ENCODE data around the gene TMEM242.

The TMEM242 gene

DNA sequence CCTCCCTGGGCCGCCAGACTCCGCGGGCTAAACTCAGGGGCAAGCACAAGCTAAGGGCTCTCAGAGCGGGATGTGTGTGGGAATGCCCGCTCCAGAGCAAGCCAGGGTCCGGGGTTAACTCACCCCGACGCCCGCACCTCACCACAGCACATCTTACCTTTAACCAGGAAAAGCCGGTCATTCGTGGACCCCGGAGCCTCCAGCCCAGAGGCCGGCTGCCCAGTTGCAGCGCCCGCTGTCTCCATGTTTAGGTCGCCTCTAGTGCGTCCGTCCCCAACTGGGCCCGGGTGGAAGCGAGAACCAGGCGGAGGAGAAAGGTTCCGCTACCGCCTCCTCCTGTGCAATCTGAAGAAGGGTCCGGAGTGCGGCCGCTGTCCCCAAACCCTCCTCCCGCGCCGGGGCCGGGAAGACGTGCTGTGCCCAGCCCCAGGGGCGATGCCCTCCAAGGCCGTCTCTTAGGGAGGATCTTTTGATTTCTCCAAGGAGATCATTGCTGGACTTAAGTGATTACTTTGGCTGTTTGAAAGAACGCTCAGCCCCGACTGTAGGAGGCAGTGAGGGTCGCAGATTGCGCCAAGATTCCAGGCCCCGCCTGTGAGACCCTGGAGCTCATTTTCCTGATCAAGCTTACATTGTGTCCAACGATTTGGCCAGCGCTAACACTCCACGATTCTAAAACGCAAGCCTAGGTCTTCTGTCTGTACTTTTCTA, at the start of gene TMEM242:
Gene TMEM242, minus strand, starts transcription at position 265 of the 711 bp plus-strand sequence. Its CDS starts 20 bp downstream, at position 245.
- TF ChIP-seq Cebpa-rat (IDR thresholded peaks at IDR 0.05) = no peak
- Histone ChIP-seq H3K4me1 (peaks cover 18% of the 10 kb centered on the region), H3K36me3 (peaks cover 13% of the 10 kb centered on the region), H3K4me3 (peak within 1 kb of the TSS; percentile 73), H3K4me2 (peak within 1 kb of the TSS; percentile 91), H4K20me1 (no peaks in the 10 kb centered on the region), H3K27me3 (no peaks in the 10 kb centered on the region), H3K9me3 (no peaks in the 10 kb centered on the region), H3K9ac (peak within 1 kb of the TSS; percentile 80), H3K27ac (peak within 1 kb of the TSS; percentile 70)

DNA sequence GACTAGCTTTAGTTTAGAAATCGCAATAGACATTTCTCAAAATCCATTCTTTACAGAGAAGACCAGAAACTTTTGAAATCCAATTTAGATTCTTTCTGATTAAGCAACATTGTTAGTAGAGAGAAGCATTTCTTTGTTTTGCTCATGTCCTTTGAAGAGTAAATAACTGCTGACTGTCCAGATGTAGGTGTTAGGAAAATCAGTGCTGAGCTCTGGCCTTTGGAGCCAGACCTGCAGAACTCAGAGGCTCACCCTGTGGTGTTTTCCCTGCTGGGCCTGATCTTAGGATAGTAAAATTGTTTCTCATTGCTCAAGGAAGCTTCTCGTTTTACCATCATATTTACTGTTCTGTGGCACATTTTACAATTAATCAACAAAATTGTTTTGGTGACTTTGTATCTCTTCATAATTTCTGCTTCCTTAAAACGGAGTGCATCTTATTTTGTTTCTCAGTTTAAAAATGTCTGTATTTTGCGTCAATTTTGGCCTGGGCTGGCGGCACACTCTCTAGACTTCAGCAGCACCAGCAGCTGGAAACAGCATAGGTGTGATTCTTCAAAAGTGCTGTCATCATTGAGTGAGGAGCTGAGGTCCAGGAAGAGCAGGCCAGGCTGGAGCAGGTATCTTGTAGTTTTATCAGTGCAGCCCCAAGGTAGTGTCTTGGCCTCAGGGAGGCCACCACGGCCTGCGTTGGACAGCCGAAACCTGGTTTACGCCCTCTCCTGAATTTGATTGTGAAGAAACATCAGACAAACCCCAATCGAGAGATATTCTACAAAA, 49.4 kb upstream of the TMEM242 start:
- Histone ChIP-seq H3K36me3 (no peaks in the 10 kb centered on the region), H3K9ac (no peak overlapping the region)
- no peak for TF ChIP-seq Cebpa-rat (IDR thresholded peaks at IDR 0.05)

DNA sequence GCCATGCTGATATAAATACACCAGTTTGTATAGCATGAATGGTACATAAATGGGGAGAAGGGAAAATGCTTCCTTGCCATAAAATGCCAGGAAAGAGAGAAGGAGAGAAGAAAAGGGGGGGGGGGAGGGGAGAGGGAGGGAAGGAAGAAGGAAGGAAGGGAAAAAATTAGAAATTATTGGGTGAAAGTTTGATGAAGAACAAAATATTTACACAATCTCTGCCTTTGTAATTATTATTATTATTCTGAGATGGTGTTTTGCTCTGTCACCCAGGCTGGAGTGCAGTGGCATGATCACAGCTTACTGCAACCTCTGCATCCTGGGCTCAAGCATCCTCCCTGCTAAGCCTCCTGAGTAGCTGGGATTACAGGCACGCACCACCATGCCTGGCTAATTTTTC, 47.4 kb upstream of the TMEM242 start:
- 0 out of 2 replicates have a peak, but pooled peaks cover 8% of the 10 kb centered on the region for H3K27me3 ChIP-seq
- no peak overlapping the region for H3K9ac ChIP-seq
- no peak overlapping the region for H3K27ac ChIP-seq
- peaks cover 15% of the 10 kb centered on the region; the same call in 1 of the 2 replicates for H4K20me1 ChIP-seq
- H3K4me1 ChIP-seq = peaks cover 22% of the 10 kb centered on the region
- no peaks in the 10 kb centered on the region for H3K36me3 ChIP-seq
- H3K9me3 ChIP-seq = no peaks in the 10 kb centered on the region
- peak overlapping the region; percentile 82; the same call in 1 of the 2 replicates for H3K4me2 ChIP-seq
- no peak for TF ChIP-seq Cebpa-rat (IDR thresholded peaks at IDR 0.05)
- H3K4me3 ChIP-seq = no peak overlapping the region

More for the DNA sequence above, 49.4 kb upstream of the TMEM242 start:
- no peak overlapping the region for H3K27ac ChIP-seq
- H3K27me3 ChIP-seq = 0 out of 2 replicates have a peak, but pooled peaks cover 8% of the 10 kb centered on the region
- no peak overlapping the region for H3K4me3 ChIP-seq
- H4K20me1 ChIP-seq = peaks cover 15% of the 10 kb centered on the region; the same call in 1 of the 2 replicates
- H3K9me3 ChIP-seq = no peaks in the 10 kb centered on the region
- H3K4me1 ChIP-seq = peaks cover 30% of the 10 kb centered on the region
- H3K4me2 ChIP-seq = no peak overlapping the region

DNA sequence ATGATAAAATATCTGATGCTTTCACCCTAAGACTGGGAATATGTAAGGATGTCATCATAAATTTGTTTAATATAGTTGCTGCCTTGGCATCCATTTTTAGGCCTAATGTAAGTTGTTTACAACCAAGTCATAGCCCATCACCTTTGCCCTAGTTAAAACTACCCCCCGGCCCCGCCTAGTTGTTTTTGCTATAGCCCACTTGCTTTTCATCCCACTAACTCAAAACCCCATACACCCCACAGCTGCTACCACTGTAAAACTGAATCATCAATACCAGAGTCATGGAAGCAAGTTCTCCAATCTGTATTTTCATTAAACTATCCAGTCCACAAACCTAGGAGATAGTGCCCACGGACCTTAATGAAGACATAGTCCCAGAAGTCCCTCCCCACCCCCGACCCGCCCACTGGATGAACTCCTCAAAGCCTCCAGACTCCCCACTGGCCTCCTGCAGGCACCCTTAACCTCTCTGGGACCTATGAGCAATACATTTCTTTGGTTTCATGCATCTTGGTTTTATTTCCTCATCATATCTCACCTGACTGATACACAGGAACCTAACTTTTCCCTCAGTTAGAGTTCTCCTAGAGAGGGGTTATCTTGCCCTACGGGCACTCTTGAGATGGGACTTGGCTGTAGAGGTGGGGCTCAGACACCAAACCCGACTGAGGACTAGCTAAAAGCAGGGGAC, 45.2 kb upstream of the TMEM242 start:
- TF ChIP-seq Cebpa-rat (IDR thresholded peaks at IDR 0.05) = no peak
- H3K9ac ChIP-seq = no peak overlapping the region
- no peaks in the 10 kb centered on the region for H3K36me3 ChIP-seq
- 0 out of 2 replicates have a peak, but pooled peaks cover 8% of the 10 kb centered on the region for H3K27me3 ChIP-seq
- H3K4me1 ChIP-seq = peaks cover 22% of the 10 kb centered on the region
- peak overlapping the region; percentile 82 for H3K4me2 ChIP-seq
- H4K20me1 ChIP-seq = peaks cover 15% of the 10 kb centered on the region; the same call in 1 of the 2 replicates
- H3K27ac ChIP-seq = no peak overlapping the region
- H3K9me3 ChIP-seq = no peaks in the 10 kb centered on the region
- no peak overlapping the region for H3K4me3 ChIP-seq

DNA sequence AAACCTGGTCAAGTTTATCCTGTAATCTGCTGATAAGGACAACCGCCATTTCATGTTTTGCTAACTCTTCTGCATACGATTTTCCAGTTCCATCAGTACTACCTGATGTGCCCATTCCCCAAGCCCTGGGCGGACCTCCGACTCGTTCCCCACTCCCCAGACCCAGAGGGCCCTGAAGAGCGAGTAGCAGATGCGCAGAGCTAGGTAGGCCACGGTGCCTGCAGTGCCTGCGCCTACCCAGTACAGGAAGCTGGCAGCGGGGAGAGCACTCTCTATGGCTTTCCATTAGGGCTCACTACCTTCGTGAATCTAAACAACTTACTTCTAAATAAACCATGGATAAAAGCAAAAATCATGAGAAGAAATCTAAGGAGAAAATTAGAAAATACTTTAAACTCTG, 43.3 kb upstream of the TMEM242 start:
- Histone ChIP-seq H3K27me3 (no peaks in the 10 kb centered on the region), H3K9me3 (no peaks in the 10 kb centered on the region), H3K4me3 (no peak overlapping the region), H3K4me1 (peaks cover 22% of the 10 kb centered on the region), H3K36me3 (no peaks in the 10 kb centered on the region), H3K4me2 (no peak overlapping the region), H4K20me1 (peaks cover 15% of the 10 kb centered on the region; the same call in 1 of the 2 replicates), H3K27ac (no peak overlapping the region), H3K9ac (no peak overlapping the region)
- no peak for TF ChIP-seq Cebpa-rat (IDR thresholded peaks at IDR 0.05)

DNA sequence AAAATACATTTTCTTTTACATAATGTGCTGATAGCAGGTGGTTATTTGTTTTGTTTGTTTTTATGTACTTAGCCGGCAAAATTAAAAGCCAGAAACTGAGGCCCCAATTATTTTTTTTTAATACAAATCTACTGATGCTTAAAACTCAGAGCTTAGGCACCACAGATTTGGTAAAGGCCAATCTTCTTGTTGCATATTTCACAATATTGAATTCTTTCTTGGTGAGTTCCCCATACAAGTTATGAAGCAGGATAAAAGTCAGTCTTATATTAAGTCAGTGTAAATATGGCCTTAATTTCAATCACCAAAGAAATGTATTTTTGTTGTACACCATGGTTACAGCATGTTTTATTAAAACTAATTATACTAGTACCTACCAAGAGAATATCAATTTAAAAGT, 41.4 kb upstream of the TMEM242 start:
- TF ChIP-seq Cebpa-rat (IDR thresholded peaks at IDR 0.05) = no peak
- peaks cover 8% of the 10 kb centered on the region; the same call in 1 of the 2 replicates for H4K20me1 ChIP-seq
- H3K36me3 ChIP-seq = no peaks in the 10 kb centered on the region
- H3K9ac ChIP-seq = no peak overlapping the region
- no peaks in the 10 kb centered on the region for H3K9me3 ChIP-seq
- peaks cover 14% of the 10 kb centered on the region for H3K4me1 ChIP-seq
- no peak overlapping the region for H3K4me2 ChIP-seq
- H3K27me3 ChIP-seq = no peaks in the 10 kb centered on the region
- no peak overlapping the region for H3K4me3 ChIP-seq
- no peak overlapping the region for H3K27ac ChIP-seq

DNA sequence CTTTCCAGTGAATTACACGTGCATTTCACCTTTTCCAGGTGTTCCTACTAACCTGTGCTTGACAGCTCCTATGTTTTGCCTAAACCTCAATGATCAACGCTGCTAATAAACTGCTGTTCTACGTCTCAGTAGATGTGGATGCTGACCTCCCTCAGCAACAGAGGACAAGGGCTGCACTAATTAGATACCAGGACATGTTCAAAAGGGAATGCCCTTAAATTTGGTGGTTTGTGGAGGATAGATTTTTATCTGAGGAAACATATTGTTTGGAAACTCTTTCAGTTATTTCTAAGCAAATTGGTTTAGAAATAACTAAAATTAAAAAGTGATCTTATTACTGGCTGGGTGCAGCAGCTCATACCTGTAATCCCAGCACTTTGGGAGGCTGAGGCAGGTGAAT, 38.6 kb upstream of the TMEM242 start:
- H3K9ac ChIP-seq = no peak overlapping the region
- no peaks in the 10 kb centered on the region for H3K4me1 ChIP-seq
- TF ChIP-seq Cebpa-rat (IDR thresholded peaks at IDR 0.05) = no peak
- H3K27me3 ChIP-seq = no peaks in the 10 kb centered on the region
- no peaks in the 10 kb centered on the region for H4K20me1 ChIP-seq
- no peak overlapping the region for H3K4me2 ChIP-seq
- H3K9me3 ChIP-seq = no peaks in the 10 kb centered on the region
- no peak overlapping the region for H3K4me3 ChIP-seq
- H3K36me3 ChIP-seq = no peaks in the 10 kb centered on the region
- no peak overlapping the region for H3K27ac ChIP-seq

DNA sequence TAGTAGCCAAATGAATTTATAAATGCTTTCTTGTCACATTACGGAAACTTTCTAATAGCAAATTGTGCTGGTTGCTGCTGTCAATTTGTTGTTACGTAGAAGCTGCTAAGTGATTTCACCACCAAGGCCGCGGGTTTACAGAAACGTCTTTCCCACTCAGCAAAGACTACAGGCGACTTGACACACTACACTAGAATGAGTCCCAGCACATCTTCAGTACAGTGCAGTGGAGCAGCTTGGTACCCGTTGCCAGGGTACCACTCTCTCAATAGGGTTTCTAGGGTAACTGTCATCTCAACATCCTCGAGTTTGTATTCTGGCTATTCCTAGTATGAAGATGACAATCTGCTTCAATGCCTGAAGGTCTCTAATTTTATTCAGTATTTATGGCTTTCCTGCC, 35.0 kb upstream of the TMEM242 start:
- H3K4me3 ChIP-seq = no peak overlapping the region
- H4K20me1 ChIP-seq = no peaks in the 10 kb centered on the region
- H3K9ac ChIP-seq = no peak overlapping the region
- peaks cover 4% of the 10 kb centered on the region; the same call in 1 of the 2 replicates for H3K4me1 ChIP-seq
- no peaks in the 10 kb centered on the region for H3K36me3 ChIP-seq
- no peaks in the 10 kb centered on the region for H3K27me3 ChIP-seq
- no peak overlapping the region for H3K27ac ChIP-seq
- TF ChIP-seq Cebpa-rat (IDR thresholded peaks at IDR 0.05) = no peak
- no peak overlapping the region for H3K4me2 ChIP-seq
- H3K9me3 ChIP-seq = no peaks in the 10 kb centered on the region

DNA sequence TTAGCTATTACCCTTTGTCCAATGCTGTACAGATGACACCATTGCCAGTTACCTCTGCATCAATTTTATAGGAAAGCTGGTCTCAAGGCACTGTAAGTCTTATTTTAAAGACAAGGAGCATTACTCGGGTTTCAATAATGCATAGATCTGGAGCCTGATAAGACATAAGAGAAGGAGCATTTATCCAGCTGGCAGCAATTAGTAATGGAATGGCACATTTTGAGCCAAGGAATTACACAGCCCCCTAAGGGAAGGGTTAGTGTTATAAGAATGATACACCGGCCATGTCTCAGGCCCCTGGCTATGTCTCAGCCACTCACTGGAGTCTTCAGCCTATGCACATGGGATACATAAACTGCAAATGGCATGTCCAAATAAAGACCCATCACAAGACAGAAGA, 23.1 kb upstream of the TMEM242 start:
- TF ChIP-seq Cebpa-rat (IDR thresholded peaks at IDR 0.05) = no peak
- Histone ChIP-seq H3K4me1 (no peaks in the 10 kb centered on the region), H3K4me3 (no peak overlapping the region), H3K27ac (no peak overlapping the region), H3K9me3 (peaks cover 12% of the 10 kb centered on the region), H4K20me1 (no peaks in the 10 kb centered on the region), H3K36me3 (no peaks in the 10 kb centered on the region), H3K27me3 (no peaks in the 10 kb centered on the region), H3K9ac (no peak overlapping the region), H3K4me2 (no peak overlapping the region)

Measured in BLaER1 (cell line).